Glomerular visceral epithelial cell (primary cell): ENCODE measurements around the gene STEAP3.
A peak's percentile ranks its signal among the peaks of the same experiment; 100 is the strongest.
"Not testable (repeated sequence)": the region's sequence is repeated elsewhere in the genome, so short reads cannot be mapped to it uniquely, and the experiment has no call there.

ENCODE experiments used
- DNase-seq: peaks from one replicate; pipeline ENCODE4 v3.0.0-alpha.2; 2016; ENCODE audit errors: extremely low spot score

Gene STEAP3

DNA sequence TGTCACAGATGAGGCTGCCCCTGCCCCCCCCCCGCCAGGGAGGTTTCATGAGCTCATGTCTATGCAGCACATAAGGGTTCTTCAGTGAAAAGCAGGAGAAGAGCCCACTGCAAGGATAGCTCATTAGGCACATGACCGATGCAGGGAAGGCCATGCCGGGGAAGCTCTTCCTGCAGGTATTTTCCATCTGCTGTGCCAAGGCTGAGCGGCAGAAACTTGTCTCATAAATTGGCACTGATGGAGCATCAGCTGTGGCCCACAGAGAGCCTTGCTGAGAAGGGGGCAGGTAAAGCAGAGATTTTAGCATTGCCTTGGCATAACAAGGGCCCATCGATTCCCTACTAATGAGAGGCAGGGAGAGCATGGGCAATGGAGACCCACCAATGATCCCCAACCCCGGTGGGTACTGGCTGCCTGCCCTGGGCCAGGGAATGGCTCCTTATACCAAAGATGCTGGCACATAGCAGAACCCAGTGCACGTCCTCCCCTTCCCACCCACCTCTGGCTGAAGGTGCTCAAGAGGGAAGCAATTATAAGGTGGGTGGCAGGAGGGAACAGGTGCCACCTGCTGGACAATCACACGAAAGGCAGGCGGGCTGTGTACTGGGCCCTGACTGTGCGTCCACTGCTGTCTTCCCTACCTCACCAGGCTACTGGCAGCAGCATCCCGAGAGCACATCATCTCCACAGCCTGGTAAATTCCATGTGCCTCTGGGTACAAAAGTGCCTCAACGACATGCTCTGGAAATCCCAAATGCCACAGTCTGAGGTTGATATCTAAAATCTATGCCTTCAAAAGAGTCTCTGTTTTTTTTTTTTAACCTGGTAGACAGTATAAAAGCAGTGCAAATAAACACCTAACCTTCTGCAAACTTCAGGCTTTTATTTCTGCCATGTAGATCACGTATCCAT, 41.4 kb downstream of the STEAP3 start:
- peak; percentile 73 for DNase-seq

GRCh38 chr2:119265693-119266066, 42.0 kb downstream of the STEAP3 start:
- DNase-seq, result no peak

DNA sequence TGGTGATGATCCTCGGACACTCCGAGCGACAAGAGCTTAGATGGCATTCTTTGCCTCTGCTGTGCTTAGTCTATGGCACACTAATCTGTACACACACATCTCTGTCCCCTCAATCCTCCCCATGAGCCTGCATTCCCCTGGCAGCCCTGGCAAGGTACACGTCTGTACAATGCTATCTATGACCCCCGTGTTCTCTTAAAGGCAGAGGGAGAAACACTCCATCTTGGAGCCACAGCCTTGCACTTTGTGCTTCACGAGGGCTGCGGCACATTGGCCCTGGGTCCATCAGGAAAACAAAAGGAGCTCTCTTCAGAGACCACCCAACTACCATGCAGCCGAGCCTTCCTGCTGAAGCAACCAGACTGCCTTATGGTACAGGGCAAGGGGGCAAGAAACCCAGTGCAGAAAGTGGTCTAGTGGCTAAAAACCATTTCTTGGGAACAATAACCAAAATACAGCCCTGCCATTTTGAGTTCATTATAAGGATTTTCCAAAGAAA, 42.5 kb downstream of the STEAP3 start:
- DNase-seq, result no peak

DNA sequence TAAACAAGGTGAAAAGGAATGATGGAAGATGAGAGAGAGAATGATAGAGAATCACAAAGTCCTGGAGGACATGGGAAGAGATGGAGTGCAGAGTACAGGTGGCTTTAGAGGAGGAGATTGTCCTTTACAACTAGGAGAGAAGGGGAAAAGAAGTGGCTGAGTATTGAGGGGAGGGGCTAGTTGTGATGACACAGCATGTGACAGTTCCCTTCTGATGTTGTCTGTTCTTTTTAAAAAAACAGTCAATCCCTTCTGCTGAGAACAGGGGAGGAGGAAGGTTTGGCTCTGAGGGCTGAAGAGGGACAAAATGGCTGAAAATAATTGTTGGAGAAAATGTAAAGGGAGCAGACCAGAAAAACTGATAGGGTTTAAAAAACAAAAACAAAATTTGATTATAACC, 44.0 kb downstream of the STEAP3 start:
- no peak for DNase-seq

DNA sequence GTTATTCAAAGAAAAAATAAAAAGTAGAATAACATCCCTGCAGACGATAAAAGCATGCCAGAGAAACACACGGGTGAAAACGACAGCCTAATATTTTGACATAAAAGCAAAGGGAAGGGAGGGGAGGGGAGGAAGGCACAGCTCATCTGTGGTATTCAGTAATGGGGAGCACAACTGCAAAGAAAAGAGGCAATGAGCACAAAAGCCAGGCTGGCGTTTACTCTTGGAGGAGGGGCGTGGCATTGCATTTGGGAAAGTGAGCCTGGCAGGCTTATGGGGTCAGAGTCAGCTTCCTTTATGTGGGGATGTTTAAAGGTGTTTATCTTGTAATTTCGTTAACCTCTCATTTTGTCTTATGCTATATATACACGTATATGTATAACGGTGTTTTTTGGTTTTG, 53.2 kb downstream of the STEAP3 start:
- DNase-seq, result no peak

GRCh38 chr2:119278385-119278784, 54.8 kb downstream of the STEAP3 start:
- not testable (repeated sequence) for DNase-seq

GRCh38 chr2:119278946-119279345, 55.3 kb downstream of the STEAP3 start:
- DNase-seq, result no peak

- no peak for DNase-seq
These were observed 56.0 kb downstream of the STEAP3 start for GRCh38 chr2:119279666-119280065.

GRCh38 chr2:119280680-119281079, 57.0 kb downstream of the STEAP3 start:
- no peak for DNase-seq

DNA sequence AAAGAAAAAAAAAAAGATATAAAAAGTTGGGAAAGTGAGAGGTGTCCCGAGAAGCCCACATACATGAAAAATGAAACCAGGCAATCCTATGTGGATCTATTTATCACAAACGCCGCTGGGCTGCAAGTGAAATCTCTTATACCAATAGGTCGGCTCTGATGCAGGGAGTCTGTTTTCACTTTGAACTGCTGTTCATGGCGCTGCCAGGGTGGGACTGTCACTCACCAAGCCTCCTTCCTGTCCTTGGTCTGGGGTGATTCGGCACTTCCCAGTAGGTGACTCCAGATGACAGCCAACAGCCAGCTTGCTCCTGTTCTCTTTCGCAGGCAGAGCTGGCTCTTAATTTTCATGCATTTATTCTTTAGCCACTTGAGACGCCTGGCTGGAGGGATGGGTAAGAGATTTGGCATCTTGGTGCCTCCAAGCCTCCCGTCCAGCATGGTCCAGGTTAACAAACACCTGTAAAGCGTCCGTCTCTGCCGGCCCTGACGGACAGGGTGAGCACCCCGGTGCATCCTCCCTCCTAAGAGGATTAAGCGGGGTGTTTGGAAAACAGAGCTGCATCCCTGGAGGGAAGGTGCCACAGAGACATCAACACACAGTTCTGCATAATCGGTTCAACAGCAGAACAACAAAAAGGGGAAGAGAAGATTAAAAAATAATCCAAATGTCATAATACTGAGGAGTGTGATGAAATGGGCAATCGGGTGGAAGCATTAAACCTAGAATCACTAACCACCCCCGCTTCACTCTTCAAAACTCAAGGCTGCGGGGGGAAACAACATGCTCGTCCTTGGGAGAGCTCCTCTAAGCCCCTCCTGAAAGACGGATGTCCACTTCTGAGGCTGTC, 58.7 kb downstream of the STEAP3 start:
- DNase-seq, result no peak

DNA sequence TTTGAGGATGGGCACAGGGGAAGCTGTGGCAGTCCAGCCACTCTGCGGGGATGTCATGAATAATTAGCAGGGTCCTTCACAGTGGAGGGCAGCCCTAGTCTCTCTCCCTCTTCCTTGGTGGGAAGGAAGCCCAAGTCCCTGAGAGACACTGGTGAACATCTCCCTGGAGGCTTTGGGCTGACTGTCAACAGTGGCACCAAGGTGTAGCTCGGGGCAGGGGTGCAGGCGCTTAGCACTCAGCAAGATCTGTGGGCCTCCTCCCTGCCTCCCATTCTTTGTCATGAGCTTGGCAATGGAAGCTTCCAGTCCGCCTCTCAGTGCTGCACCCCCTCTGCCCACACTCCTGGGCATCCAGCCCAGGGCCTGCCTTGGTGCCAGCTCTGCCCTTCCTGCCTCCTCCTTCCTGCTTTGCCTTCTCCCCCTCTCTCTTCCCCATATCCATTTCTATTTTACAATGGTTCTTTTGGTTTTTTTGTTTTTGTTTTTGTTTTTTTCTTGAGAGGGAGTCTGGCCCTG, 59.4 kb downstream of the STEAP3 start:
- DNase-seq, result no peak

- DNase-seq, result peak; percentile 71
These were observed 60.3 kb downstream of the STEAP3 start for GRCh38 chr2:119283873-119284331.

DNA sequence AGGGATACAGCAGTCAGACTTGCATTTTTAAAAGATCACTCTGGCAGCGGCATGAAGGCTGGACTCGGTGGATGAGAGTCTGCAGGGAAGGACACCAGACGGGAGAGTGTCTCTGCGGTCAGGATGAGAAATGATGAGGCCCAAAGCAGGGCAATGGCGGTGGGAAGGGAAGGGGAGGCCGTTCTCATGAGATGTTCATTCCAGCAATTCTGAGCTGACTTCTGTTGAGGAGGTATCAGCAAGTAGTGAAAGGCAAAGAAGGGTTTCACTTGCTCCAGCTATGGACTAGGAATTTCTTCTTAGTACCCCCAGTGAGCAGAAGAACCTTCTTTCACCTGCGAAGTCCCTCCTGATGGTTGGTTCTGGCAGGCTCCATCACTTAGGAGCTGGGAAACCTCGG, 63.0 kb downstream of the STEAP3 start:
- DNase-seq, result no peak

DNA sequence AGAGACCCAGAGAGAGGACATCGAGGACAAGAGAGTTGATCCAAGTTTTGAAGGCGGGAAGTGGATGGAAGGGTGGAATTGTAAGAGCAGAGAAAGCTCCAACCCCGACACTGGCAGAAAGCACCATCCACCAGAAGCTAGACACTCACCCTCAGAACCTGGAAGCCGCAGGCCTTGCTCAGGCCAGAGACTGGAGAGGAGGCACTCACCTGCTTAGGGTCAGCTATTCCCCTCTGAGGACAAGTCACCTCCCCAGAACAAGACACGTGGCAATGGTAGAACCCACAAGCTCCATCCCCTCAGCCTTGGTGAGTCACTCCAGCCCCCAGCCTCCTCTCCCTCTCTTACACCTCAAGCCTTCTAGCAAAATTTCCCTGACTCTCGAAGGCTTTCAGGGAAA, 64.9 kb downstream of the STEAP3 start:
- DNase-seq, result no peak

- no peak for DNase-seq
These were observed 65.5 kb downstream of the STEAP3 start for GRCh38 chr2:119289093-119289492.

GRCh38 chr2:119289642-119290041, 66.0 kb downstream of the STEAP3 start:
- no peak for DNase-seq

- DNase-seq, result peak; percentile 78
These were observed 67.4 kb downstream of the STEAP3 start for GRCh38 chr2:119290859-119291587.

DNA sequence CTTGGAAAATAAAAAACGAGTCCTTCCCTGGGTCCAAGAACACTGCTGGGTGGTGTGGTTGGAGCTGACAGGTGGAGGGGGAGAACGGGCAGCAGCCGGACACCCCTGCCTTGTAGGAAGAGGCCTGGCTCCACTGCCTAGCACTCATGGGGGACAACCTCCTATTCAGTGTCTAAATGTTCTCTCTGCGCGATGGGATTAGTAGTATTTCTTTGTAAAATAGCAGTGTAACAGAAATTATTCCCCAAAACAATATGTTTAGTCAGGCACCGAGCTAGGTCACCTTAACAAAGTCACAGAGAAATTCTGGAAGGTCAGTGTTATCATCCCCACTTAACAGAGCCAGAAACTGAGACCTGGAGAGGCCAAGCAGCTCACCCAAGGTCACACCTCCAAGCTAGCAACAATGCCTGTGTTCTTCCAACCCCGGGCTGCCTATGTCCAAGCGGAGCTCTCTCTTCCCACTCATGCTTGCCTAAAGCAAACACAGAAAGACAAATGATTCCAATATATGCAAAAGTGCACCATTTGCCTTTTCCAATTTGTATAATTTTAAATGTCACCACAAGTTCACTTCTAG, 68.0 kb downstream of the STEAP3 start:
- DNase-seq, result no peak

DNA sequence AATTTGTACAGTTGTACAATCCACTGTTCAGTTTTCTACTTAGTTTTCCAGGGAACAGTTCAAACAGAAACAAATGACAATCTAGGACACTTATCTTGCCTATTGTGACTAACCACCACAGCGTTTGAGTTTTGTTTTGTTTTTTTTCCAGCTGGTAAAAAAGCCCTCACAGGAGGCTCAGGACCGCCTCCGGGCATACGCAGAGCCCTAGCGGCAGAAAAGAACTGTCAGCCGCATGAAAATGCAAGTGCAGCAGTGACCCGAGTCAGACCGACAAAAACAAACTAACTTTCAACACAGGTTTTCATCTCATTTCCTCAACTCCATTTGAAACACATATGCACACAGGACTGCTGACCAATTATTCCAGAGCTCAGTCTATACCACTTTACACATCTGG, 68.6 kb downstream of the STEAP3 start:
- DNase-seq, result no peak

- no peak for DNase-seq
These were observed 69.6 kb downstream of the STEAP3 start for GRCh38 chr2:119293254-119293653.

DNA sequence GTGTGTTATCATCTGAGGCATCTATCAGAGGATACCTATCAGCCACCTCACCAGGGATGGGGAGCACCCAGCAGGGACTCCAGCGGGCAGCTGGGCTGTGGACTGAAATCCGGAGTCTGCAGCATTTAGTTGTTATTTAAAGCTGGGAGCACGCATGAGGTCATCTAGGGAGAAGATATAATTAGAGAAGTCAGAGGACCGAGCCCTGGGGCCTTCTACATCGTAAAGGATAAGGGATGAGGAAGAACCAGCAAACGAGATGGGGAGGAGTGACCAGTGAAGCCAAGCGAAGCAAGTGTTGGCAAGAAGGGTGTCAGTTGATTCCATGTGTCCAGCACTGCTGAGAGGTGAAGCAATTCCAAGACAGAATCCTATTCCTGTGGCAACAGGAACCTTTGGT, 70.3 kb downstream of the STEAP3 start:
- no peak for DNase-seq
